GM21367 (cell line): Measurements from ENCODE around the gene CXCR4.
"Not testable (repeated sequence)": the region's sequence is repeated elsewhere in the genome, so short reads cannot be mapped to it uniquely, and the experiment has no call there.

ENCODE experiments used
- ATAC-seq: cut with Tn5 transposase; IDR thresholded peaks from one replicate; pipeline ENCODE4 v1.9.1; 2021; ENCODE audit not compliant: unreplicated experiment

Gene CXCR4

DNA sequence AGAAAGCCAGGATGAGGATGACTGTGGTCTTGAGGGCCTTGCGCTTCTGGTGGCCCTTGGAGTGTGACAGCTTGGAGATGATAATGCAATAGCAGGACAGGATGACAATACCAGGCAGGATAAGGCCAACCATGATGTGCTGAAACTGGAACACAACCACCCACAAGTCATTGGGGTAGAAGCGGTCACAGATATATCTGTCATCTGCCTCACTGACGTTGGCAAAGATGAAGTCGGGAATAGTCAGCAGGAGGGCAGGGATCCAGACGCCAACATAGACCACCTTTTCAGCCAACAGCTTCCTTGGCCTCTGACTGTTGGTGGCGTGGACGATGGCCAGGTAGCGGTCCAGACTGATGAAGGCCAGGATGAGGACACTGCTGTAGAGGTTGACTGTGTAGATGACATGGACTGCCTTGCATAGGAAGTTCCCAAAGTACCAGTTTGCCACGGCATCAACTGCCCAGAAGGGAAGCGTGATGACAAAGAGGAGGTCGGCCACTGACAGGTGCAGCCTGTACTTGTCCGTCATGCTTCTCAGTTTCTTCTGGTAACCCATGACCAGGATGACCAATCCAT is 2.7 kb downstream of the CXCR4 start:
- no peak for ATAC-seq

GRCh38 chr2:136114382-136114781 is 3.6 kb downstream of the CXCR4 start:
- no peak for ATAC-seq

DNA sequence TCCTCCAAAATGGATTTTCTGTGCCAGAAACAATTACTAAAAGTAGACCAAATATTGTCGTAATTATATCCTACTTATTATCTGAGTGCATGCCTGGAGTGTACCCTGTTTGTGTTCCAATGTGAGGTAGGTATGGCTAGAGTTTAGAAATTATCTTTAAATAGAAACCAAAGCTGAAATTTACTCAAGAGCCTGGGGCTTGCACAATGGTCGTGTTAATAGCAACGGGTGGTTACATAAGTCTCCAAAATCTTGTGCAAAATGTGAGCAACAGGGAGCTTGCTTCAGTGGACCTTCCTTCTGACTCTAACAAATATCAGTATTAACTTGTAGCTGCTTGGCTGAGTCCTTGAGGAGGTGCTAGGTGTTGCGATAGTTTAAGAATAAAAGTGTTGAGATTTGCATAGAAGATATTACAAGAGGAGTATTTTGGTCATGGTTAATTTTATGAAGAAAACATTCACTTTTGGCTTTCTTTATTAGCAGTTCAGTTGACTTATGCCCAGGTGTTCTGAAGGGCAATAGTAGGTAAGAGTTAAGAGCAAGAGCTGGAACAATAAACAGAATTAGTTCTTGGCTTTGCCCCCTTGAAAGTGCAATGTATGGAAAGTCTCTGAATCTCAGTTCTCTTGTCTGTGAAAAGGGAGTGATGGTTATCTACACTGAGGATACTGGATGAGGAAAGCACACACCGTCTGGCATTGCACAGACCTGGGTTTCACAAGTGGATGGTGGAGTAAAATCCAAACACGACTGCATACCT is 4.6 kb downstream of the CXCR4 start:
- no peak for ATAC-seq

DNA sequence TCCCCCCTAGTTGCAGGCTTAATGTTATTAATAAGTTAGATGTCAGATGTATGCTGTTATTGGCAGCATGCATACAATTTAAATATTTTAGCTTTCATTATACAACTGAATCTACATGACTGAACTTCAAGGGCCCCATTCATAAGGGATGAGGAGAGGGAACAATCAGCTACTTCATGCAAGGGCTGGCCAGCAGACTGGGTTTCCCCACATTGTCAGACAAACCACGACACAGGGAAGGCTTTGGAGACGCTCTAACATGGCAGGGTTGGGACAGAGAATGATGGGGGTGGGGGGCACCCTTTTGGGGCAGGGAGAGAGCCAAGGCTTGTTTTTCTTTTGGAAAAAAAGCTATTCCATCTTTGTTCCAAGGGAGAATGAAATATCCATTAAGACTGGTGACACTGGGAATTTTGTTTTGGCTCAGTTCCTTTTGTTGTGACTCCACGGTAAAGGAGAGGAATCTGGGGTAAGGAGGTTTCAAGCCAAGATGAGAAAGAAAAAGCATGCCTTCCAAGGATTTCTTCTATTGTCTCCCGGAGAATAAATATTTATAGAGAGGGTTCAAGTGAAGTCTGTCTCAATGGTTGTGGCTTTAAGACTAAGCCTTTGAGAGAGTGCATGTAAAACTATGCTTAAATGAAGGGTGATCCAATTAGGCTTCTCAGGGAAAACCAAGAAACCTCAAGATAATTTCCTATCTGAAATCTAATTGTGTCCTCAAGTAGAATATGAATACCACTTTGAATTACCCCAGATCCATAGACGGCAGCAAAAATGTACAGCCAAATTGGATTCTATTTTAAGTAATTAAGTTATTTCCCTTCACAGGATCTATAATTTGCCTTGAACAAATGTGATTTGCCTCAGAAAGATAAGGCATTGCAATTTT is 5.4 kb downstream of the CXCR4 start:
- no peak for ATAC-seq

DNA sequence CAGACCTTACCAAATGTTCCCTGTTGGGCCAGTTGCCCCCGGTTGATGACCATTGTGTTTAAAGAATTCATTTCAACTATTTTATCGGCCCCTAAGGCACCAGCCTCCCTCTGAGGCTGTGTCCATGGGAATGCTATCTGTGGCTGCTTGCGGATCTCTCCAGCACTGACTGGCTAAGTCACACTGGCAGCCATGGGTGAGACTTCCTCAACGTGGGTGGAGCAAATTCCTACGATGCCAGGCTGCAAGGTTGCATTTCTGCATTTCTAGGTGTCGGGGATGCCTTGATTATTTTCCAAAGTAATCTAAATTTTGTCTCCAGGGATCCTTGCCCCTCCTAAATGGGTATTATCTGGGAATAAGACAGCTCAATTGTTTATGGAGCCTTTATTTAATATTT is 6.2 kb downstream of the CXCR4 start:
- no peak for ATAC-seq

DNA sequence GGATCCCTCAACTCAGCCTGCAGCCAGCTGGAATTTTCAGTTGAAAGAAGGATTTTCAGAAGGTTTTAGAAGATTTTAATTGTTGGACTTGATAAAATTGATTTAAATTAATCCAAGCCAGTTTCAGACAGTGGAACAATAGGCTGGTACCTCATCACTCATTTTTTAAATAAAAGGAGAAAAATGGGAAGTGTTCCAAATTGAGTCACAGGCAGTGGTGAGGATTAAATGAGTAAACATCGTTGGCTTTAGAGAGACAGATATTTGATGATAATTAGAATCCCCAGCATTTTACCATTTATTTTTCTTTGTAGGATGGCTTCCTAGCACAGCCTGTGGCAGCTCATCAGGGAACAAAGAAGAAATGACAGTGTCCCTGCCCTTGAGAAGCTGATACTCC is 7.4 kb downstream of the CXCR4 start:
- no peak for ATAC-seq

DNA sequence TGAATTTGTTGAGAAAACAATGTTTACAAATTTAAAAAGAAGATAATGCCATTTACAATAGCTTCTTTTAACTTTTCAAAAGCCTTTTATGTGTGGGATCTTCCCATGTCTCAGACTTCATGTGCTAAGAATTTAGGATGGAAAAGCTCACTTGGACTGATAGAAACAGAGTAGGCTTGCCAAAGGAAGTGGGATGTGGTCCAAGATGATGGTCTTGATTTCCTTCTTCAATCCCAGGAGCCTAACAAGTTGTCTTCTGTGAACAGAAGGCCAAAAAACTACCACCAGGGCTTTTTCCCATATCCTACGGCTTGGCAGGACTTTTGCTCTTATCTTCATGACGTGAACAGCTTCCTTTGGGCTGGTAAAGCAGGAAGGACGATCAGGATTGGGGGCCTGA is 9.5 kb downstream of the CXCR4 start:
- no peak for ATAC-seq

DNA sequence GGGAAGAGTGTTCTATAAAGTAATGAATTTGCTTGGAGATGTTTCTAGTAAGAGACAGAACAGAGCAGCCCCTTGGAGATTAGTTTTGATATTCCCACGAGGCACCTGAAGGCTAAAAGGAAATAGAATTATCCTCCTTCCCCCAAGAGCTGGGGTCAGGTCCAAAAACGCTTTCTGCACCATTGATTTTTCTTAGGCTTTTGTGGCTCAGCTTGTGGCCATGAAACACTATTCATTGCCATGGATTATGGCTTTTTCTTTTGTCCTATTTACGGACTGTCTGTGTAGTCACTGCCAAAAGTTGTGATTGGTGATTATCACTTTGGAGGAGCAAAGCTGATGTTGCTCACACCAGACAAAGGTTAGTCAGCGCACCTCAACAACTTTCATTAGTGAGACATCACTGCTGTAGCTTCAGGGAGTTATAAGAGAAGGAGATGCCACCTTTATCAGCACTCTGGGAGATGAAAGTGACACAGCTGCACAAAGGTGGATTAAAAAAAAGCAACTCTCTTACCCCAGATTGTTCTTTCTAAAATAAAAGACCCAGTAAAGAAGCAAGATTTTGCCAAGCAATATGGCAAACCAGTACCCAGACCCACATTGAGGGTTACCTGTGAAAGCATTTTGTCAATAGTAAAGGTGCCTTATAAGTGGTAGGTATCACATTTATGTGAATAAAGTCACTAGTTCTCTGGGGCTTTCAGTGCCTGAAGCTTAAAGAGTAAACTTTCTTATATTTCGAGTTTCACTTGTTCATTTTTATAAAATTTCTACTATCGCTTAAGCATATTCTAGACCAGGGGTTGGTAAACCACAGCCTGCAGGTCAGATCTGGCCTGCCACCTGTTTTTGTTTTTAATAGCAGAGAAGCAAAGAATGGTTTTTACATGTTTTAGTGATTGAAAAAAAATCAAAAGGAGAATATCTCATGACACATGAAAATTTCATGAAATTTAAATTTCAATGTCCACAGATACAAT is 10.6 kb downstream of the CXCR4 start:
- no peak for ATAC-seq

GRCh38 chr2:136106505-136106904 is 11.4 kb downstream of the CXCR4 start:
- ATAC-seq: no peak

DNA sequence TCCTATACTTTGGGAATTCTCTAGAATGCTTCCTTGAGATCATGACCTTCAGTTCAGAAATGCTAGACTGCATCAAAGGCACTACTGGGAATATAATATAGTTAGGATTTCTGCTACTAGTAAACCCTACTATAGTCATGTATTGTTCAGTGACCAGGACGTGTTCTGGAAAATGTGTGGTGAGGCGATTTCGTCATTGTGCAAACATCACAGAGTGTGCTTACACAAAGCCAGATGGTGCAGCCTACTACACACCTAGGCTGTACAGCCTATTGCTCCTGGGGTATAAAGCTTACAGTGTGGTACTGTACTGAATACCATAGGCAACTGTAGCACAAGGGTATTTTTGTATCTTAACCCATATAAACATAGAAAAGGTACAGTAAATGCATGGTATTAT is 13.0 kb downstream of the CXCR4 start:
- no peak for ATAC-seq

GRCh38 chr2:136101042-136101441 is 16.9 kb downstream of the CXCR4 start:
- no peak for ATAC-seq

DNA sequence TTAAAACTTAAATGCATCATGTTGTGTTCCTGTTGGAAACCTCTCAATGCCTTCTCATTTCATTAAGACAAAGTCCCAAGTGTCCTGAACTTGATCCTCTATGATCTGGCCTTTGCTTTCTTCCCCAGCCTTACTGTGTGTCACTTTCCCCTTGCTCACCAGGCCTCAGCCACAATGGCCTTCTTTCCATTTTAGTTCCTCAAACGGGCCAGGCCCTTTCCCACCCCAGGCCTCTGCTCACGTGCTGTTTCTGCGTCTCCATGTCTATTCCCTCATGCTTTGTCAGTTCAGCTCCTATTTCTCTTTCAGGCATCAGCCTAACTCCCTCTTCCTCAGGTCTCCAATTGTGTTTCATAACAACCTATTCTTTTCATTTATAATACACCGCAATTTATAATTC is 19.5 kb downstream of the CXCR4 start:
- no peak for ATAC-seq

GRCh38 chr2:136093583-136093982 is 24.4 kb downstream of the CXCR4 start:
- ATAC-seq: no peak

- no peak for ATAC-seq
Measured at GRCh38 chr2:136091899-136092298, 26.1 kb downstream of the CXCR4 start.

DNA sequence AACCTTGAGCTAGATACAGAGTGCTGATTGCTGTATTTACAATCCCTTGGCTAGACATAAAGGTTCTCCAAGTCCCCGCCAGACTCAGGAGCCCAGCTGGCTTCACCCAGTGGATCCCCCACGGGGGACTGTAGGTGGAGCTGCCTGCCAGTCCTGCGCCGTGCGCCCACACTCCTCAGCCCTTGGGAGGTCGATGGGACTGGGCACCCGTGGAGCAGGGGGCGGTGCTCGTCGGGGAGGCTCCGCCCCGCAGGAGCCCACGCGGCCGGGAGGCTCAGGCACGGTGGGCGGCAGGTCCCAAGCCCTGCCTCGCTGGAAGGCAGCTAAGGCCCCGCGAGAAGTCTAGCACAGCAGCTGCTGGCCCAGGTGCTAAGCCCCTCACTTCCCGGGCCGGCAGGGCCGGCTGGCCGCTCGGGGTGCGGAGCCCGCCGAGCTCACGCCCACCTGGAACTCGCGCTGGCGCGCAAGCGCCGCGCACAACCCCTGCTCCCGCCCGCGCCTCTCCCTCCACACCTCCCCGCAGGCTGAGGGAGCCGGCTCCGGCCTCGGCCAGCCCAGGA is 30.0 kb downstream of the CXCR4 start:
- ATAC-seq: not testable (repeated sequence)

- ATAC-seq: no peak
Measured at GRCh38 chr2:136086253-136087016, 31.5 kb downstream of the CXCR4 start.

GRCh38 chr2:136085453-136086209 is 32.3 kb downstream of the CXCR4 start:
- no peak for ATAC-seq

- no peak for ATAC-seq
Measured at GRCh38 chr2:136081582-136082210, 36.3 kb downstream of the CXCR4 start.
